RWPE1 (cell line): ENCODE measurements around the gene HOOK2.
"Not testable (repeated sequence)": the region's sequence is repeated elsewhere in the genome, so short reads cannot be mapped to it uniquely, and the experiment has no call there.

Experiments
- CTCF ChIA-PET: fragments of 350-600 bp; sonication (Branson Sonifier 250); formaldehyde crosslinking; extraction: SDS; loops from one replicate; lab custom pipeline; 2021; lab: Yijun Ruan, JAX
- POLR2A ChIA-PET: fragments of 400-600 bp; formaldehyde crosslinking; extraction: SDS; loops from one replicate; lab custom pipeline; 2020; ENCODE audit warnings: antibody characterized with exemption; ENCODE audit not compliant: low non-redundant PET; lab: Yijun Ruan, JAX
- DNase-seq: peaks from one replicate; pipeline ENCODE4 v3.0.0; 2012; ENCODE audit warnings: low spot score
- H3K27ac ChIP-seq: fragments of 450-650 bp; 2 replicates; pipeline ENCODE4 v1.5.1; 2017
- CTCF ChIP-seq: fragments of 450-650 bp; conservative IDR thresholded peaks from 2 replicates; pipeline ENCODE4 v1.5.1; 2017; ENCODE audit warnings: low read depth, mild to moderate bottlenecking

Gene HOOK2

GRCh38 chr19:12726988-12727316 is 48.4 kb downstream of the HOOK2 start:
- DNase-seq: no peak
- CTCF ChIA-PET: no interaction called here
- POLR2A ChIA-PET: interaction anchor here (0.7 kb wide), 1 partner anchor 13 kb away, joined by 3 read pairs; no protein-coding TSS in a partner anchor
- H3K27ac ChIP-seq: peak overlapping the region; percentile 57
- TF ChIP-seq CTCF: no peak

- not testable (repeated sequence) for DNase-seq
- ChIA-PET POLR2A (interaction anchor here (0.7 kb wide), 2 partner anchors 26 to 296 kb away, joined by 5 to 6 read pairs; no protein-coding TSS in a partner anchor), CTCF (interaction anchor here (0.9 kb wide), 1 partner anchor 8 kb away, joined by 3 read pairs; no protein-coding TSS in a partner anchor)
- peak overlapping the region; percentile 29 for H3K27ac ChIP-seq
Measured at GRCh38 chr19:12725612-12726011, 49.7 kb downstream of the HOOK2 start.

DNA sequence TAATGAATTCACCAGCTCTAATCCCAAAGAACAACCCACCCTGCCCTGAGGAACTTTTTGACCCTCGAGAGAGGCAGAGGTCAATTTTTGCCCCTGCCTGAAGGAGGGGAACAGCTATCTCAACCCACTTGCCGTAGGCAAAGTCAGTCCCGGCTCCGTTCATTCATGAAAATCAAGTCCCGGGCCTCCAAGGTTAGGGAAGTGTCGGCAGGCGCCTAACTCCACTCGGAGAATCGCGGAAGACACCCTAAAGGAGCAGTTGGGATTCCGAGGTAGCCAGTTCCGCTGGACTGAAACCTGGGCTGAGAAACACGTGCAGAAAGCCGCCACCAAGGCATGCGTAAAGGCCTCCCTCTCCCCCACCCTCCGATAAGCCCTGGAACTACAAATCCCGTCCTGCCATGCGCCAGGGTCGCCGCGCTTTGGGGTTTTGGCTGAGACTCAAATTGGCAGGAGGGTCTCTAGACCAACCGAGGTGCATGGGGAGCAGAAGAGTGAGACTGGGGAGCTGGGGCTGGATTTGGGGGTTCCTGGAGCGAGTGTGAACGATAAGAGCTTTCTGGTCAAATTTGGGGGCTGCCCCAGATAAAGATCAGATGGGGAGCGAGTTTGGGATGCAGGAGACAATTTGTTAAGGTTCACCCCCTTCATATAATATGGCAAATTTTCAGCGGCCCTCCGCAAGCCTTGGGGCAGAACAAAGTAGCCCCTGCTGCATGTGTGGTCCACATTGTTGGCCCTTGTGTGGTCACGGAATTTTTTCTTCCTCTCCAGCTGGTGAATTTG is 51.5 kb downstream of the HOOK2 start, which contains the start of gene TNPO2:
Gene TNPO2, minus strand, starts transcription at position 292 of the 786 bp plus-strand sequence. CDS start 2,955 bp downstream, outside the sequence.
- TF ChIP-seq CTCF: no peak
- DNase-seq: peak; percentile 70
- CTCF ChIA-PET: interaction anchor here (0.6 kb wide), 1 partner anchor 34 kb away, joined by 3 read pairs; no protein-coding TSS in a partner anchor
- POLR2A ChIA-PET: interaction anchor here (1.5 kb wide), 1 partner anchor 10 kb away, joined by 8 read pairs; the partner anchor contains the start of gene TRIR
- peak within 1 kb of the TSS; percentile 91 for H3K27ac ChIP-seq

- no peak for TF ChIP-seq CTCF
- ChIA-PET POLR2A (interaction anchor here (1.5 kb wide), 1 partner anchor 11 kb away, joined by 8 read pairs; the partner anchor contains the start of gene TRIR), CTCF (interaction anchor here (0.6 kb wide), 2 partner anchors 11 to 35 kb away, joined by 3 read pairs; no protein-coding TSS in a partner anchor)
- no peak for DNase-seq
- peak overlapping the region; percentile 91 for H3K27ac ChIP-seq
Measured at GRCh38 chr19:12723381-12723640, 52.0 kb downstream of the HOOK2 start.

GRCh38 chr19:12722566-12723380 is 52.6 kb downstream of the HOOK2 start:
- H3K27ac ChIP-seq: peak overlapping the region; percentile 91
- ChIA-PET POLR2A (interaction anchor here (1.5 kb wide), 1 partner anchor 11 kb away, joined by 8 read pairs; the partner anchor contains the start of gene TRIR), CTCF (interaction anchor here (0.6 kb wide), 2 partner anchors 11 to 35 kb away, joined by 3 read pairs; no protein-coding TSS in a partner anchor)
- TF ChIP-seq CTCF: no peak
- DNase-seq: peak; percentile 97

DNA sequence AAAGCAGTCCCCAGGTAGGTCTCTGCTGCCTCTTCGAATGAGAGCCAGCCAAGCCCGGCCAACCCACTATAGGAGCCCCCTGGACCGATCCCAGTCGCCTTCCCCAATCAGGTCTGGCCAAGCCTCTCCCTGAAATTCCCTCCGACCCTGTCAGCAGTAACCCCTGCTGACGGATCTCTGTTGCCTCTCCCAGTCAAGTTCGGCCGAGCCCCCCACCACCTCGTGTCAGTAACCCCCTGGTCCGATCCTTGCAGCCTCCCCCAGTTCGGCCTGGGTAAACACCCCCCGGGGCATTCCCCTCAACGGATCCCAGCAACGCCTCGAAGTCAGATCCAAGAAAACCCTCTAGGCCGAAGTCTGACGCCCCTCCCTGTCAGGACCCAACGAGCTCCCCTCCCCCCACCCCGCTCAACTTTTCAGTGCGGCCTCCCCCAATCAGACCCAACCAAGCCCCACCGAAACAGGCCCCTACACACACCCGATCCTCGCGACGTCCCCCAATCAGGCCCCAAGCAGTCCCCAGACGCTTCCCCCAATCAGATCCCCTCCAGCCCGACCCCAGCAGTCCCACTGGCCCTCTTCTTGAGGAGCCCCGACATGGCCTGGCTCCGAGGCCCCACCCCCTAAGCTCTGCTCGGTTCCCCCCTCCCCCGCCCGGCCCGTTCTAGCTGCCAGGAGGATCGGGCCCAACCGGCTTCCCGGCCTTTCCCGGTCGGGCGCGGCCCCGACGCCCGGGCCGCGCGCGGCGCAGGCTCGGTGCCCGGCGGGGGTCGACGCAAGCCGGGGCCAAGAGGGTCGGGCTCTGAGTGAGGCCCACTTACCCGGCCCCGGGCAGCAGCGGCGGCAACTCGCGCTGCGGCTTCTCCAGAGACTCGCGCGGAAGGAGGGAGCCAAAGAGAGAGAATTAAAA is 53.4 kb downstream of the HOOK2 start:
- ChIA-PET CTCF (interaction anchor here (0.6 to 1.4 kb wide), 3 partner anchors 8 to 32 kb away, joined by 3 to 4 read pairs (median 3); no protein-coding TSS in a partner anchor), POLR2A (interaction anchor here (0.7 kb wide), 1 partner anchor 1627 kb away, joined by 7 read pairs; no protein-coding TSS in a partner anchor)
- peak overlapping the region; percentile 91 for H3K27ac ChIP-seq
- peak; percentile 67 for DNase-seq
- TF ChIP-seq CTCF: no peak
